Astrocyte of the hippocampus (primary cell): ENCODE measurements around the gene HEATR5A.
"Not testable (repeated sequence)": the region's sequence is repeated elsewhere in the genome, so short reads cannot be mapped to it uniquely, and the experiment has no call there.

Source experiments
- DNase-seq: peaks from one replicate; pipeline ENCODE4 v3.0.0; 2011; ENCODE audit warnings: low read depth, low spot score

Gene HEATR5A

GRCh38 chr14:31389946-31390345 lies 30.4 kb downstream of the HEATR5A start:
- DNase-seq: no peak

GRCh38 chr14:31388687-31389413 lies 31.5 kb downstream of the HEATR5A start:
- DNase-seq: no peak

GRCh38 chr14:31387091-31387490 lies 33.3 kb downstream of the HEATR5A start:
- DNase-seq: no peak

GRCh38 chr14:31386271-31386670 lies 34.1 kb downstream of the HEATR5A start:
- DNase-seq: no peak

GRCh38 chr14:31382221-31382620 lies 38.1 kb downstream of the HEATR5A start:
- DNase-seq: no peak

- peak; percentile 9 for DNase-seq
Observed at GRCh38 chr14:31380106-31380505, 40.2 kb downstream of the HEATR5A start.

GRCh38 chr14:31379125-31379947 lies 41.0 kb downstream of the HEATR5A start:
- DNase-seq: not testable (repeated sequence)

- DNase-seq: no peak
Observed at GRCh38 chr14:31377433-31377832, 42.9 kb downstream of the HEATR5A start.

- no peak for DNase-seq
Observed at GRCh38 chr14:31371646-31372045, 48.7 kb downstream of the HEATR5A start.

- DNase-seq: no peak
Observed at GRCh38 chr14:31363331-31364073, 56.8 kb downstream of the HEATR5A start.

GRCh38 chr14:31362746-31363145 lies 57.6 kb downstream of the HEATR5A start:
- DNase-seq: no peak

- not testable (repeated sequence) for DNase-seq
Observed at GRCh38 chr14:31361761-31362160, 58.6 kb downstream of the HEATR5A start.

- DNase-seq: peak; percentile 21
Observed at GRCh38 chr14:31360919-31361662, 59.3 kb downstream of the HEATR5A start.

- DNase-seq: no peak
Observed at GRCh38 chr14:31357279-31357678, 63.1 kb downstream of the HEATR5A start.

- no peak for DNase-seq
Observed at GRCh38 chr14:31346097-31346496, 74.3 kb downstream of the HEATR5A start.

GRCh38 chr14:31341280-31341679 lies 79.1 kb downstream of the HEATR5A start:
- DNase-seq: no peak

- DNase-seq: no peak
Observed at GRCh38 chr14:31340297-31341063, 79.9 kb downstream of the HEATR5A start.

GRCh38 chr14:31339743-31340142 lies 80.6 kb downstream of the HEATR5A start:
- DNase-seq: no peak

GRCh38 chr14:31337331-31337730 lies 83.0 kb downstream of the HEATR5A start:
- no peak for DNase-seq

- peak; percentile 51 for DNase-seq
Observed at GRCh38 chr14:31336646-31337045, 83.7 kb downstream of the HEATR5A start.

- DNase-seq: not testable (repeated sequence)
Observed at GRCh38 chr14:31331395-31331794, 89.0 kb downstream of the HEATR5A start.
